SK-MEL-5 (cell line): ENCODE results near the gene CFHR1. TPM values are rescaled to one million over a fixed set of nuclear protein-coding genes. Genes with fewer than 3 reads are reported as not detected.

Source experiments
- DNase-seq: peaks from one replicate; pipeline ENCODE4 v3.0.0-alpha.2; 2016; ENCODE audit warnings: low read depth, low spot score
- in situ Hi-C: cut with HindIII; loops from 2 replicates; pipeline ENCODE4 v1.10.0; 2016; ENCODE audit warnings: low sequenced_read_pairs, high pct_unique_total_duplicates, low pct_unique_long_range_greater_than_20kb
- total RNA-seq: library from RNA; depleted of rRNA; stranded (reverse); fragments of >200 nt; shearing (Covaris generic); gene quantifications from 2 replicates; pipeline ENCODE4 v1.2.3, GENCODE V29; 2014; rRNA removed

Gene CFHR1
- total RNA-seq, 1 experiment from 2014 or later: not detected

DNA sequence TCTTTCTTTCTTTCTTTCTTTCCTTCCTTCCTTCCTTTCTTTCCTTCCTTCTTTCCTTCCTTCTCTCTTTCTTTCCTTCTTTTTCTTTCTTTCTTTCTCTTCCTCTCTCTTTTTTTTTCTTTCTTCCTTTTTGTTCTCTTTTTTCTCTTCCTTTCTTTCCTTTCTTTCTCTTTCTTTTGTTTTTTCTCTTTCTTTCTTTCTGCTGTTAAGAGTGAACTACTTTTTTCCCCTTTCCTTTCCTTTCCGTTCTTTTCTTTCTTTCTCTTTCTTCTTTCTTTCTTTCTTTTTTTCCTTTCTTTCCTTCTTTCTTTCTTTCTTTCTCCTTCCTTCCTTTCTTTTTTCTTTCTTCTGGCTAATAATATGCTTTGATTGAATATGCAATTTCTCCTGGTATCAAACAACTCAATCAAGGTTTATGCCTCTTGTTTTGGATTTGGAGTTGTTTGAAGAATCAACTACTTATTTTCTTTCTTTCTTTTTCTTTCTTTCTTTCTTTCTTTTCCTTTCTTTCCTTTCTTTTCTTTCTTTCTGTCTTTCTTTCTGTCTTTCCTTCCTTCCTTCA is 40.9 kb downstream of the CFHR1 start:
- DNase-seq: no peak
- in situ Hi-C loops: no loop called here

- in situ Hi-C loops: no loop called here
Measured at GRCh38 chr1:196861429-196861828, 41.9 kb downstream of the CFHR1 start.

DNA sequence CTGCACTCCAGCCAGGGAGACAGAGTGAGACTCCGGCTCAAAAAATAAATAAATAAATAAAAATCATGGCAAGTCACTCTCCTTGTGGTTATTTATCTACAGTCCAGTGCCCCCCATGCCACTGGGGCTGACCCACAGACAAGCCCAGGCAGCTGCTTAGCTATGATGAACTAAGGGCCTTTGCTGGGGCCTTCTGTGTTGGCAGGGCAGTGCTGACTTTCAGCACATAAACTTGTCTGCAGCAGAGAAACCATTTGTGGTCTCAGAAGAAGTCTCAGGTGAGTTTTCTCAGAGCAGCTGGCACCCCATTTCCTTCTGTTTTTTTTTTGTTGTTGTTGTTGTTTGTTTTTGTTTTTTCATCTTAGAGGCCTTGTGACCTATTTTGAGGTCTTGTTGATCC is 47.4 kb downstream of the CFHR1 start:
- in situ Hi-C loops: no loop called here

More at GRCh38 chr1:196861429-196861828, 41.9 kb downstream of the CFHR1 start:
- DNase-seq: no peak

GRCh38 chr1:196873385-196873784 is 53.9 kb downstream of the CFHR1 start:
- no peak for DNase-seq
- in situ Hi-C loops: no loop called here

More for the DNA sequence above, 47.4 kb downstream of the CFHR1 start:
- DNase-seq: no peak

DNA sequence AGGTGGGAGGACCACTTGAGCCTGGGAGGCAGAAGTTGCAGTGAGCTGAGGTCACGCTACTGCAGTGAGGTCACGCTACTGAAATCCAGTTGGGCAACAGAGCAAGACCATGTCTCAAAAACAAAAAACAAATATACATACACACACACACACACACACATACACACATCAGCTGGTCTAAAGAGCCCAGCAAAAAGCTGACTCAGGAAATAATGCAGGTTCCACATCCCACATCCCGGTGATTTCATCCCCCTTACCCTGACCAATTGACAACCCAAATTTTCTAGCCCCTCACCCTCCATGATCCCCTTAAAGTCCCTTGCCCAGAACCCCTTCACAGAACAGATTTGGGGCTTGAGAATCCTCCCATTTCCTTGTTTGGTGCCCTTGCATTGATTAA is 56.4 kb downstream of the CFHR1 start:
- DNase-seq: no peak
- in situ Hi-C loops: no loop called here

DNA sequence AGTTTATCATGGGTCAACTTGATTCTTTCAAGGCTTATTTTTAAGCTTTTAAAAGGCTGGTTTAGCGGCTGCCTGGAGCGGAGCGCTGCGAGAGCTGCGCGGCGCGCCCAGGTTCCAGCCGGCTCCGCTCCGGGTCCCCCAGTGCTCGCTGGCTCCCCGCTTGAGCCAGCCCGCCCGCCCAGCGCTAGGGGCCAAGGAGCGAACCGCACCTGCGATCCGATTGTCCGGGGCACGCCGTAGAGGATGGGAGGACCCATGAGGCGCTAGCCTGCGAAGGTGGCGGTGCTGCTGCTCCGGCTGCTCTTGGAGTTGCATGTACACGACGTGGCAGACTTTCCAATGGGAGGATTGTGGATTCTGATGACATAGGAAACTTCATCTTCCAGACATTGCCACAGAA is 58.4 kb downstream of the CFHR1 start:
- in situ Hi-C loops: no loop called here
- no peak for DNase-seq

Other genes with a start within 250 kb of the CFHR1 start
- gene KCNT2, start 211.3 kb upstream of the CFHR1 start, total RNA-seq: not detected in 2 replicates
- 1.3 and 1.7 TPM in 2 replicates for gene CFH, start 167.7 kb upstream of the CFHR1 start, total RNA-seq
- not detected in 2 replicates for gene CFHR3, start 44.9 kb upstream of the CFHR1 start, total RNA-seq
- 0.11 TPM in 1 of 2 replicates, not detected in the other for gene CFHR4, start 68.3 kb downstream of the CFHR1 start, total RNA-seq
- not detected in 2 replicates for gene CFHR2, start 124.0 kb downstream of the CFHR1 start, total RNA-seq
- gene CFHR5, start 157.8 kb downstream of the CFHR1 start, total RNA-seq: not detected in 2 replicates
- not detected in 2 replicates for gene F13B, start 247.5 kb downstream of the CFHR1 start, total RNA-seq